HG03139 (cell line): ENCODE results near the gene PGA4.
"Not testable (repeated sequence)": the region's sequence is repeated elsewhere in the genome, so short reads cannot be mapped to it uniquely, and the experiment has no call there.

ENCODE experiments used
- ATAC-seq: cut with Tn5 transposase; IDR thresholded peaks from one replicate; pipeline ENCODE4 v1.9.1; 2021; ENCODE audit not compliant: unreplicated experiment

Gene PGA4

DNA sequence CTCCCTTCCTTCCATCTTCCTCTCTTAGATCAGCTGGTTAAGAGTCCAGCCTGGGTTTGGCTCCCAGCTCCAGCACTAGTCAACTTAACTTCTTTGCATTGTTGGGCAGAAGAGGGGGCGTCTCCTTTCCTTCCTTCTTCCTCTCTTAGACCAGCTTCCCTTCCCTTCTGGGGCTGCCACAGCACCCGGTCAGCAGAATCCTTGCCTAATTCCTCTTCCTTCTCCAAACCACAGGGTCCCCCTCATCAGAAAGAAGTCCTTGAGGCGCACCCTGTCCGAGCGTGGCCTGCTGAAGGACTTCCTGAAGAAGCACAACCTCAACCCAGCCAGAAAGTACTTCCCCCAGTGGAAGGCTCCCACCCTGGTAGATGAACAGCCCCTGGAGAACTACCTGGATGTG, 18.3 kb upstream of the PGA4 start:
- not testable (repeated sequence) for ATAC-seq

DNA sequence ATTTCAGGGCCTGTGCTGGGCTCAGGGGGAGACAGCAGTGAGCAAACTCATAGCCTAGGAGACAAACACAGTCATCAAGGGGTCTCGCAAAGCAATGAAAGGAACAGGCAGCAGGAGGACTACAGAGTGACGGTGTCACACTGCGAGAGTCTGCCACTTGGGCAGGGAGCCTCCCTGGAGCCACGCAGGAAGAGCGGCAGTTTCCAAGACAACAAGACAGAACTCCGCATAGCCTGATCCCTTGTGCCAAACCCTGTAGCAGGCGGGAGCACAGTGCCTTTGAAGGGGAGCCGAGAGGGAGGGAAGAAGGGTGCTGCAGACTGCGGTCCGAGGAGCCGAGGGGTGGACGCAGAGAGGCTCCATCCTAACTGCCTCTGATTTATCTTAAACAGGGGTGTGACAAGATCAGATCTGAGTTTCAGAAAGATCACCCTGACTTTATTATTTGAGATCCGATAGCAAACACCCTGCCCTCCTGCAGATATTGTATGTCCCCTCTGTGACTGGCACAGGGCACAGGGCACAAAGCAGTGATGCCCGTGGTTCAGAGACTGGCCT, 17.6 kb upstream of the PGA4 start:
- not testable (repeated sequence) for ATAC-seq

DNA sequence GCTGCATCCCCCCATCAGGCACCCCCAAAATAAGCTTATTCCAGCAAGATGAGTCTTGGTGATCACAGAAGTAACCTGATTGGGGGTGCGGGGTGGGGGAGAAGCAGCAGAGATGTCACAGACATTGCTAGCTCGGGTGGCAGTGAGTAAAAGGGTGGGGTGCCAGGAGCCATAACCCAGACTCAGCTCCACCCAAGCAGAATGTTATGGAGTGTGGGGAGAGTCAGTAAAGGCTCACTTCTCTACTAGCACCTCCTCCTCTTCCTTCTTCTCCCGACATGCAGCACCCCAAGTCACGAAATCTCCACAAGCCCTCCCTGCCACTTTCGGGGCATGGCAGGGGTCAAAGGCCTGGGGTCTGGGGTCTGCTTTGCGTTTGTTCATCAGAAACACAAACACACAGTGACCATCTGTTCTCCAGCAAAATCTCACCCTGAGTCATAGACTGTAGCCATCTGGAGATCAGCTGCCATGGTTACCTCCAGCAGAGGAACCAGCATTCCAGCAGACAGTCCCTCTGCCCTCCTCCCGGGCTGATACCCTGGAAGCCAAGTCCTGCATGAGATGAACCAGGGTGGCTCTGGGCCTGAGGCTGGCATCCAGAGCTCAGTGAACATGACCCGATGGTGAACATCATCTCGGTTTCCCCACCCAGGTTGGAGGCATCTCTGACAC, 14.4 kb upstream of the PGA4 start:
- ATAC-seq = not testable (repeated sequence)

DNA sequence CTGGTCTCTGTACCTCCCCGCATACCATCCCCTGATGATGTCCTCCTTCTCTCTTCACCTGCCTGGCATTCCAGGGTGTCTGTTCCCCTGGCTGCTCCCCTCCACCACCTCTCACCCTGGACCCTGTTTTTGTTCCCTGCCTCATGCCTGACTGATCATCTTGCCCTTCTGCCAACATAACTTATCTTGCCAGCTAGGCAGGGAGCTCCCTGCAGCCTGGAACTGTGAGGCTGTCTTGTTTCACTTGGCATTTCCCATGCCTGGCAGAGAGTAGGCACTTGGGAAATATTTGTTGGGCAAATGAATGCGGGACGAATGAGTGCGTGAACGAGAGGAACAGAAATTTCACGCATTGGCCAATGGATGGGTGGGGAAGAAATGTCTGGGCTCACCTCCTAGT, 11.5 kb upstream of the PGA4 start:
- ATAC-seq = not testable (repeated sequence)

DNA sequence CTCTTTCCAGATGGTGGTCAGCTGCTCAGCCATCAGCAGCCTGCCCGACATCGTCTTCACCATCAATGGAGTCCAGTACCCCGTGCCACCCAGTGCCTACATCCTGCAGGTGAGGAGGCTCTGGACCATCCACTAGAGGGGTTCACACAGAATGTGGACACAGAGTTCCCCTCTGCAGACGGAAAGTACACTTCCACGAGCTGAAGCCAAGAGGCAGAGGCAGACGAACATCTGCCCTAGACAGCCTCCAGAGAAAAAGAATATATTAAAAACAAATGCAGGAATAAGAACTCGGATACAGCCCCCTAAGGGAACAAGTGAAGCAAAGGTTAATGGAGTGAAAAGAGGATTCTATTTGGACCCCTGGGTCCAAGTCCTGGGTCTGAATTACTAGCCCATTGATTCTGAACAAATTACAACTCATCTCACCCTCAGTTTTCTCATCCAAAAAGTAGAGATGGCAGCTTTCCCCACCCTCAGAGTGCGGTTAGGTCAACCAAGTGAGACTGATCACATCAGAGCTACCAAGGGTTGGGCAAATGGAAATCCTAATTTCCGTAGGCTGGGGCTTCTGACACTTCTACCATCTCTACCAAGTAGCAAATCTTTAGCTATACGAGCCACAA, 10.7 kb upstream of the PGA4 start:
- not testable (repeated sequence) for ATAC-seq

DNA sequence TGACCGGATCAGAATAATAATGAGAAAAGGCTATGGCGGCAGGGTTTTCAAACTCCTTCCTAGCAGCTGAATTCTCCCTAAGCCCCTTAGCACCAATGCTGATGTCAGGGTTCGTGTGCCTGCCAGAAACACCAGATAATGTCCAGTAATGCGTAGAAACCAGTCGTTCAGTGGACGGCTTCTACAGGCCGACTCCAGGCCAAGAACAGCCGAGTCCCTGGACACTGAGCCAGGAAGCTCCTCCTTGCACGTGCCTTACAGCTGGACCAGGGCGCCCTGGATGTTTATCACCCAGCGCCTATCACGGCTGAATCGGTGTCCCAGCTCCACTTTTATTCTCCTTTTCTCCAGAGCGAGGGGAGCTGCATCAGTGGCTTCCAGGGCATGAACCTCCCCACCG, 9.9 kb upstream of the PGA4 start:
- ATAC-seq = not testable (repeated sequence)

DNA sequence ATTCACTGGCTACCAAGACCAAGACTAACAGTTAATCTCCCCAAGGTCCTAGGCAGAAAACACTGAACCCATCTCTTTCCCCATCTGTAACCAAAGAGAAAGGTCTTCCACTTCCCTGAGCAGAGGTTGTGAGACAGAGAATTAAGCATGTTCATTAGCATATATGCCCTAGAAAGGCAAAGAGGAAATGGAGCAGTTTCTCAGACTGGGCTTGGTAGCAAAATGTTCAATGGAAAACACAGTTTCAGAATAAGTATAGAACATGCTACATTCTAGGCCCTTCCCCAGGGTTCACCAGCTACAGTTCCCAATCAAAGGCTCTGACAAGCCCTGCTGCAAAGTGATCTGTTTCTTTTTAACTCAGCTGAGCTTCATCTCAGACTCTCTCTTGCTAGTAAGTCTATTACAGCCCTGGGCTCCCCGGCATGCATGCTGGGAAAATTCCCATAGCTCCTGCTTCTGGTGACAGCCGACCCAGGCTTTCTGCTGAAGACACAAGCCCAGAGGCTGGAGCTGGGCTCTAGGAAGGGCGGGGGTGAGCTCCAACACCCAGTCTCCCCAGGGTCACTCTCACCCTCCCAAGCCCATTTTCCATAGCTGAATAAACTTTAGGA, 8.3 kb upstream of the PGA4 start:
- ATAC-seq = not testable (repeated sequence)

DNA sequence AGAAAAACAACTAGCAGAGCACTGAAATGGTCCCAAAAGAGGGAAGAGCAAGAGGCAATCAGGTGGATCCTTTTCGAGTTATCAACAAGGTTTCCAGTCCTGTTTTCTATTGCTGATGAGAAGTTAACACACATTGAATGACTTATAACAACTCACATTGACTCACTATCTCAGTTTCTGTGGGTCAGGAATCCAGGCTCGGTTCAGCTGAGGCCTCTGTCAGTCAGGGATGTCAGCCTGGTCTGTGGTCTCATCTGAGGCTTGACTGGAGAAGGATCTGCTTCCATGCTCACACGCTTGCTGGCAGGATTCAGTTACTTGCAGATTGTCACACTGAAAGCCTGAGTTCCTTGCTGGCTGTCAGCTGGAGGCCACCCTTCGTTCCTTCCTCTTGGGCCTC, 3.8 kb upstream of the PGA4 start:
- not testable (repeated sequence) for ATAC-seq

DNA sequence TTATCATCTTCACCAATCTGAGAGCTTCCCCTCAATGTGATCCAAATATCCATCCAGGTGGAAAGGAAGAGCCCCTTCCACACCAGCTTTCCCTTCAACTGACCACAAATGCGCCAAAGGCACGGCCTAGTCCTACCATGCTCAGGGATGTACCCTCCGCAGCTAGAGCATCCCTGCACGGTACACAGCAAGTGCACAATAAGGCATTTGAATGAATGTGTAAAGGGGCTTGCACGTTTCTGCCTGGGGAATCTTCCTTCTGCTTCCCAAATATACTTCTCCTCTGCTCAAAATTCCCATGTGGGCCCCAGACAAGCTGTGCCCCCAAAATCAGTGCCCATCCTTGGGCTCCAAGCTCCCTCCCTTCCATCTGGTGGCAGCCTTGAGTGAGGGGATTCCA, 3.1 kb upstream of the PGA4 start:
- not testable (repeated sequence) for ATAC-seq

DNA sequence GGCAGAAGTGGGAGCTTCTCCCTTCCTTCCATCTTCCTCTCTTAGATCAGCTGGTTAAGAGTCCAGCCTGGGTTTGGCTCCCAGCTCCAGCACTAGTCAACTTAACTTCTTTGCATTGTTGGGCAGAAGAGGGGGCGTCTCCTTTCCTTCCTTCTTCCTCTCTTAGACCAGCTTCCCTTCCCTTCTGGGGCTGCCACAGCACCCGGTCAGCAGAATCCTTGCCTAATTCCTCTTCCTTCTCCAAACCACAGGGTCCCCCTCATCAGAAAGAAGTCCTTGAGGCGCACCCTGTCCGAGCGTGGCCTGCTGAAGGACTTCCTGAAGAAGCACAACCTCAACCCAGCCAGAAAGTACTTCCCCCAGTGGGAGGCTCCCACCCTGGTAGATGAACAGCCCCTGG, 545 bp downstream of the PGA4 start:
- not testable (repeated sequence) for ATAC-seq

DNA sequence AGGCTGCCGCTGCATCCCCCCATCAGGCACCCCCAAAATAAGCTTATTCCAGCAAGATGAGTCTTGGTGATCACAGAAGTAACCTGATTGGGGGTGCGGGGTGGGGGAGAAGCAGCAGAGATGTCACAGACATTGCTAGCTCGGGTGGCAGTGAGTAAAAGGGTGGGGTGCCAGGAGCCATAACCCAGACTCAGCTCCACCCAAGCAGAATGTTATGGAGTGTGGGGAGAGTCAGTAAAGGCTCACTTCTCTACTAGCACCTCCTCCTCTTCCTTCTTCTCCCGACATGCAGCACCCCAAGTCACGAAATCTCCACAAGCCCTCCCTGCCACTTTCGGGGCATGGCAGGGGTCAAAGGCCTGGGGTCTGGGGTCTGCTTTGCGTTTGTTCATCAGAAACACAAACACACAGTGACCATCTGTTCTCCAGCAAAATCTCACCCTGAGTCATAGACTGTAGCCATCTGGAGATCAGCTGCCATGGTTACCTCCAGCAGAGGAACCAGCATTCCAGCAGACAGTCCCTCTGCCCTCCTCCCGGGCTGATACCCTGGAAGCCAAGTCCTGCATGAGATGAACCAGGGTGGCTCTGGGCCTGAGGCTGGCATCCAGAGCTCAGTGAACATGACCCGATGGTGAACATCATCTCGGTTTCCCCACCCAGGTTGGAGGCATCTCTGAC, 4.5 kb downstream of the PGA4 start:
- ATAC-seq = not testable (repeated sequence)

DNA sequence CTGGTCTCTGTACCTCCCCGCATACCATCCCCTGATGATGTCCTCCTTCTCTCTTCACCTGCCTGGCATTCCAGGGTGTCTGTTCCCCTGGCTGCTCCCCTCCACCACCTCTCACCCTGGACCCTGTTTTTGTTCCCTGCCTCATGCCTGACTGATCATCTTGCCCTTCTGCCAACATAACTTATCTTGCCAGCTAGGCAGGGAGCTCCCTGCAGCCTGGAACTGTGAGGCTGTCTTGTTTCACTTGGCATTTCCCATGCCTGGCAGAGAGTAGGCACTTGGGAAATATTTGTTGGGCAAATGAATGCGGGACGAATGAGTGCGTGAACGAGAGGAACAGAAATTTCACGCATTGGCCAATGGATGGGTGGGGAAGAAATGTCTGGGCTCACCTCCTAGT, 7.3 kb downstream of the PGA4 start:
- ATAC-seq = not testable (repeated sequence)

DNA sequence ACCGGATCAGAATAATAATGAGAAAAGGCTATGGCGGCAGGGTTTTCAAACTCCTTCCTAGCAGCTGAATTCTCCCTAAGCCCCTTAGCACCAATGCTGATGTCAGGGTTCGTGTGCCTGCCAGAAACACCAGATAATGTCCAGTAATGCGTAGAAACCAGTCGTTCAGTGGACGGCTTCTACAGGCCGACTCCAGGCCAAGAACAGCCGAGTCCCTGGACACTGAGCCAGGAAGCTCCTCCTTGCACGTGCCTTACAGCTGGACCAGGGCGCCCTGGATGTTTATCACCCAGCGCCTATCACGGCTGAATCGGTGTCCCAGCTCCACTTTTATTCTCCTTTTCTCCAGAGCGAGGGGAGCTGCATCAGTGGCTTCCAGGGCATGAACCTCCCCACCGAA, 8.9 kb downstream of the PGA4 start:
- ATAC-seq = not testable (repeated sequence)

DNA sequence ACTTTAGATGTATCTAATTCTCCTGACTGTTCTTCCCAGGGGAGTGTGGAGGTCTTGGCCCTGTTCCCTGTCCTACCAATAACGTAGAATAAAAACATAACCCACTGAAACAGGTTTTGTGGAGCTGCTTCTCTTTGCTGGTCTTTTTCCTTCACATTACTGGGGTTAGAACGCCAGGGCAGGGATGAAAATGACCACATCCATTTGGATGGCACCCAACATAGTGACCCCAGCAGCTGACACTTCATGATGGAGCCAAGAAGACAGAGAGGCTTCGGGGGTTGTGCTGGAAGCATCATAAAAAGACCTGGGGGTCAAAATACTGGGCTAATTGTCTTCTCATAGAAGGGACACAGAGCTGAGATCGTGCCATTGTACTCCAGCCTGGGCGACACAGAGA, 9.4 kb downstream of the PGA4 start:
- not testable (repeated sequence) for ATAC-seq

DNA sequence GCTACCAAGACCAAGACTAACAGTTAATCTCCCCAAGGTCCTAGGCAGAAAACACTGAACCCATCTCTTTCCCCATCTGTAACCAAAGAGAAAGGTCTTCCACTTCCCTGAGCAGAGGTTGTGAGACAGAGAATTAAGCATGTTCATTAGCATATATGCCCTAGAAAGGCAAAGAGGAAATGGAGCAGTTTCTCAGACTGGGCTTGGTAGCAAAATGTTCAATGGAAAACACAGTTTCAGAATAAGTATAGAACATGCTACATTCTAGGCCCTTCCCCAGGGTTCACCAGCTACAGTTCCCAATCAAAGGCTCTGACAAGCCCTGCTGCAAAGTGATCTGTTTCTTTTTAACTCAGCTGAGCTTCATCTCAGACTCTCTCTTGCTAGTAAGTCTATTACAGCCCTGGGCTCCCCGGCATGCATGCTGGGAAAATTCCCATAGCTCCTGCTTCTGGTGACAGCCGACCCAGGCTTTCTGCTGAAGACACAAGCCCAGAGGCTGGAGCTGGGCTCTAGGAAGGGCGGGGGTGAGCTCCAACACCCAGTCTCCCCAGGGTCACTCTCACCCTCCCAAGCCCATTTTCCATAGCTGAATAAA, 10.5 kb downstream of the PGA4 start:
- not testable (repeated sequence) for ATAC-seq

DNA sequence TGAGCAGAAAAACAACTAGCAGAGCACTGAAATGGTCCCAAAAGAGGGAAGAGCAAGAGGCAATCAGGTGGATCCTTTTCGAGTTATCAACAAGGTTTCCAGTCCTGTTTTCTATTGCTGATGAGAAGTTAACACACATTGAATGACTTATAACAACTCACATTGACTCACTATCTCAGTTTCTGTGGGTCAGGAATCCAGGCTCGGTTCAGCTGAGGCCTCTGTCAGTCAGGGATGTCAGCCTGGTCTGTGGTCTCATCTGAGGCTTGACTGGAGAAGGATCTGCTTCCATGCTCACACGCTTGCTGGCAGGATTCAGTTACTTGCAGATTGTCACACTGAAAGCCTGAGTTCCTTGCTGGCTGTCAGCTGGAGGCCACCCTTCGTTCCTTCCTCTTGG, 15.0 kb downstream of the PGA4 start:
- ATAC-seq = not testable (repeated sequence)

DNA sequence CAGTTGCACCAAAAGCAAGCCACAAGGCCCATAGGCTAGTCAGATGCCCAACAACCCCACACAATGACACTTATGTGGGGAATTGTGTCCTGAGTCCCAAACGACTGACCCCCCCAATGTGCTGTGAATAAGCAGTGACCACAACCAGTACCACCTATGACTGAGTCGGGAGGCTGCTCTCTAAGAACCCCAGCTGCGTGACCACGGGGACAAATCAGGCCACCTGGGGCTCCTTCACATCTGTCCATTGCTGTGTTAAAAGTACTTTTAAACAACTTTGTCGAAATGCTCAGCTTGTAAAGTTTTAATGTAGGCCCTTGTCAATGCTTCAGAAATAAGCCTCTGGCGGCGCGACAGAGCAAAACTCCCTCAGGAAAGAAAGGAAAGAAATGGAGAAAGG, 18.1 kb downstream of the PGA4 start:
- not testable (repeated sequence) for ATAC-seq

DNA sequence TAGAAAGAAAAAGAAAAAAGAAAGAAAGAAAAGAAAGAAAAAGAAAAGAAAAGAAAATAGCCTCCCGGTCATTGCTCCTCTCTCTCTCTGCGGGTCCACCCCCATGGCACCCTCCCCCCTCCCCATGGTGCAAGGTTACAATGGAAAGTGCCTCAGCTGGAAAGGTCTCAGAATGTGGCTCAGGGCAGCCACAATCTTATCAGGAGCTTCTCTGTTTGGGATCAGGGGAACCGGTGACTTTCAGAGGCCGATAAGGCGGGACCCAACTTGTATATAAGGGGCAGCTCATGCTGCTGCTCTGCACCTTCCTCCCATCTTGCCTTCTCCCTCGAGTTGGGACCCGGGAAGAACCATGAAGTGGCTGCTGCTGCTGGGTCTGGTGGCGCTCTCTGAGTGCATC, 18.7 kb downstream of the PGA4 start, which contains the start of gene PGA5:
TSS of gene PGA5 (plus strand) at position 301 of the 400 bp plus-strand sequence. CDS start at position 353, 52 bp downstream.
- ATAC-seq = not testable (repeated sequence)

DNA sequence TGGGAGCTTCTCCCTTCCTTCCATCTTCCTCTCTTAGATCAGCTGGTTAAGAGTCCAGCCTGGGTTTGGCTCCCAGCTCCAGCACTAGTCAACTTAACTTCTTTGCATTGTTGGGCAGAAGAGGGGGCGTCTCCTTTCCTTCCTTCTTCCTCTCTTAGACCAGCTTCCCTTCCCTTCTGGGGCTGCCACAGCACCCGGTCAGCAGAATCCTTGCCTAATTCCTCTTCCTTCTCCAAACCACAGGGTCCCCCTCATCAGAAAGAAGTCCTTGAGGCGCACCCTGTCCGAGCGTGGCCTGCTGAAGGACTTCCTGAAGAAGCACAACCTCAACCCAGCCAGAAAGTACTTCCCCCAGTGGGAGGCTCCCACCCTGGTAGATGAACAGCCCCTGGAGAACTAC, 19.4 kb downstream of the PGA4 start:
- not testable (repeated sequence) for ATAC-seq

DNA sequence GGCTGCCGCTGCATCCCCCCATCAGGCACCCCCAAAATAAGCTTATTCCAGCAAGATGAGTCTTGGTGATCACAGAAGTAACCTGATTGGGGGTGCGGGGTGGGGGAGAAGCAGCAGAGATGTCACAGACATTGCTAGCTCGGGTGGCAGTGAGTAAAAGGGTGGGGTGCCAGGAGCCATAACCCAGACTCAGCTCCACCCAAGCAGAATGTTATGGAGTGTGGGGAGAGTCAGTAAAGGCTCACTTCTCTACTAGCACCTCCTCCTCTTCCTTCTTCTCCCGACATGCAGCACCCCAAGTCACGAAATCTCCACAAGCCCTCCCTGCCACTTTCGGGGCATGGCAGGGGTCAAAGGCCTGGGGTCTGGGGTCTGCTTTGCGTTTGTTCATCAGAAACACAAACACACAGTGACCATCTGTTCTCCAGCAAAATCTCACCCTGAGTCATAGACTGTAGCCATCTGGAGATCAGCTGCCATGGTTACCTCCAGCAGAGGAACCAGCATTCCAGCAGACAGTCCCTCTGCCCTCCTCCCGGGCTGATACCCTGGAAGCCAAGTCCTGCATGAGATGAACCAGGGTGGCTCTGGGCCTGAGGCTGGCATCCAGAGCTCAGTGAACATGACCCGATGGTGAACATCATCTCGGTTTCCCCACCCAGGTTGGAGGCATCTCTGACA, 23.3 kb downstream of the PGA4 start:
- not testable (repeated sequence) for ATAC-seq
